HepG2 (cell line): ENCODE measurements around the gene HES7. TPM values are rescaled to one million over a fixed set of nuclear protein-coding genes. Genes with fewer than 3 reads are reported as not detected.

Source experiments
- ARNTL ChIP-seq: sonication (generic); formaldehyde crosslinking; IDR thresholded peaks from 2 replicates; pipeline ENCODE4 v1.4.0; 2020; ENCODE audit warnings: mild to moderate bottlenecking, missing genetic modification reagents
- FOXA1 ChIP-seq, 2 experiments: fragments of 450-650 bp in 1 of 2; sonication (generic) in 1 of 2; formaldehyde crosslinking in 1 of 2; IDR thresholded peaks; 2 replicates each; pipeline versions ENCODE4 v1.4.0 to v1.6.1; 2016 to 2020; ENCODE audit warnings: missing genetic modification reagents in 1 of 2
- HNF1B ChIP-seq: sonication (generic); formaldehyde crosslinking; IDR thresholded peaks from 2 replicates; pipeline ENCODE4 v1.5.1; 2020; ENCODE audit warnings: mild to moderate bottlenecking, moderate library complexity, missing genetic modification reagents
- RBM39 ChIP-seq: fragments of 200-400 bp; formaldehyde crosslinking; IDR thresholded peaks from one replicate; pipeline ENCODE4 v1.6.1; 2018; ENCODE audit warnings: antibody characterized with exemption, mild to moderate bottlenecking, low read depth, low read length; ENCODE audit not compliant: poor library complexity, severe bottlenecking
- SNRNP70 ChIP-seq: fragments of 200-400 bp; formaldehyde crosslinking; IDR thresholded peaks from 2 replicates; pipeline ENCODE4 v1.6.1; 2017; ENCODE audit warnings: mild to moderate bottlenecking, low read depth, low read length, moderate library complexity
- YY1 ChIP-seq: IDR thresholded peaks from 2 replicates; pipeline ENCODE4 v1.6.1; 2011; ENCODE audit warnings: low read length, low read depth, moderate library complexity, mild to moderate bottlenecking; ENCODE audit not compliant: insufficient read depth, insufficient replicate concordance
- ZFYVE20 ChIP-seq: sonication (generic); formaldehyde crosslinking; IDR thresholded peaks from 2 replicates; pipeline ENCODE4 v1.8.0; 2023; ENCODE audit warnings: low read depth, mild to moderate bottlenecking, moderate library complexity, missing genetic modification reagents, borderline replicate concordance
- ZHX2 ChIP-seq, 2 experiments: sonication (generic) in 1 of 2; formaldehyde crosslinking in 1 of 2; IDR thresholded peaks; 2 replicates each; pipeline versions ENCODE4 v1.6.1 to v1.9.0; 2014 to 2022; ENCODE audit warnings: antibody characterized with exemption in 1 of 2, borderline replicate concordance in 1 of 2, inconsistent platforms in 1 of 2, low read depth in 1 of 2, missing genetic modification reagents in 1 of 2
- ZNF350 ChIP-seq: sonication (generic); formaldehyde crosslinking; IDR thresholded peaks from 2 replicates; pipeline ENCODE4 v1.4.0; 2020; ENCODE audit warnings: mild to moderate bottlenecking, low read depth, missing genetic modification reagents, borderline replicate concordance
- ZNF430 ChIP-seq: sonication (generic); formaldehyde crosslinking; IDR thresholded peaks from 2 replicates; pipeline ENCODE4 v1.9.0; 2021; ENCODE audit warnings: mild to moderate bottlenecking, missing genetic modification reagents
- ZNF878 ChIP-seq: sonication (generic); formaldehyde crosslinking; IDR thresholded peaks from 2 replicates; pipeline ENCODE4 v1.8.1; 2023; ENCODE audit warnings: mild to moderate bottlenecking, missing genetic modification reagents, moderate library complexity
- polyA plus RNA-seq, 8 experiments: library from polyadenylated mRNA; depleted of rRNA in 3 of 8; stranded (reverse) in 7 of 8; unstranded in 1 of 8; fragments of >200 nt; fragmentation: Illumina TruSeq in 4 of 8; extraction: Trizol in 4 of 8; gene quantifications; 2 replicates each; pipeline versions ENCODE4 v1.2.1 to v1.2.3, GENCODE V29; 2011 to 2016; ENCODE audit warnings: low read depth in 4 of 8, missing spikeins in 1 of 8, mixed read lengths in 1 of 8; ENCODE audit not compliant: insufficient read depth in 1 of 8
- total RNA-seq, 5 experiments: library from RNA; depleted of rRNA; stranded (reverse); fragments of >200 nt; fragmentation: Illumina TruSeq; extraction: Trizol; gene quantifications; 2 replicates each; pipeline ENCODE4 v1.2.3, GENCODE V29; 2016; ENCODE audit warnings: low read depth in 1 of 5
- TF ChIP-seq, protein P1 (sequence below): sonication (generic); formaldehyde crosslinking; IDR thresholded peaks from 2 replicates; pipeline ENCODE4 v1.4.0; 2020; ENCODE audit warnings: missing genetic modification reagents
- TF ChIP-seq, protein P2 (sequence below): sonication (generic); formaldehyde crosslinking; IDR thresholded peaks from 2 replicates; pipeline ENCODE4 v1.4.0; 2020; ENCODE audit warnings: missing genetic modification reagents

Gene HES7
- total and polyA plus RNA-seq, 2 of the 13 experiments (the other 11 are each of a cell fraction or from before 2014, with no cell fraction given) = not detected

- TF ChIP-seq, protein P1, sequence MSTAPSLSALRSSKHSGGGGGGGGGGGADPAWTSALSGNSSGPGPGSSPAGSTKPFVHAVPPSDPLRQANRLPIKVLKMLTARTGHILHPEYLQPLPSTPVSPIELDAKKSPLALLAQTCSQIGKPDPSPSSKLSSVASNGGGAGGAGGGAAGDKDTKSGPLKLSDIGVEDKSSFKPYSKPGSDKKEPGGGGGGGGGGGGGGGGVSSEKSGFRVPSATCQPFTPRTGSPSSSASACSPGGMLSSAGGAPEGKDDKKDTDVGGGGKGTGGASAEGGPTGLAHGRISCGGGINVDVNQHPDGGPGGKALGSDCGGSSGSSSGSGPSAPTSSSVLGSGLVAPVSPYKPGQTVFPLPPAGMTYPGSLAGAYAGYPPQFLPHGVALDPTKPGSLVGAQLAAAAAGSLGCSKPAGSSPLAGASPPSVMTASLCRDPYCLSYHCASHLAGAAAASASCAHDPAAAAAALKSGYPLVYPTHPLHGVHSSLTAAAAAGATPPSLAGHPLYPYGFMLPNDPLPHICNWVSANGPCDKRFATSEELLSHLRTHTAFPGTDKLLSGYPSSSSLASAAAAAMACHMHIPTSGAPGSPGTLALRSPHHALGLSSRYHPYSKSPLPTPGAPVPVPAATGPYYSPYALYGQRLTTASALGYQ (CRISPR knock-in tag) = 0 out of 2 replicates have a peak, but pooled peaks have one; percentile 15
- TF ChIP-seq ZNF878 (CRISPR knock-in tag) = no peak
- no peak for TF ChIP-seq FOXA1 (IDR thresholded peaks at IDR 0.05)
- TF ChIP-seq FOXA1 (CRISPR knock-in tag; IDR thresholded peaks at IDR 0.05) = no peak
- TF ChIP-seq SNRNP70 = no peak
- 0 out of 2 replicates have a peak, but pooled peaks have one; percentile 30 for TF ChIP-seq ZNF430 (CRISPR knock-in tag)
- no peak for TF ChIP-seq ZNF350
- peak; percentile 99 for TF ChIP-seq ARNTL (CRISPR knock-in tag)
- peak; percentile 90 for TF ChIP-seq HNF1B (CRISPR knock-in tag)
- TF ChIP-seq ZFYVE20 (CRISPR knock-in tag) = no peak
- TF ChIP-seq RBM39 = no peak
- no peak for TF ChIP-seq YY1
- TF ChIP-seq, protein P2, sequence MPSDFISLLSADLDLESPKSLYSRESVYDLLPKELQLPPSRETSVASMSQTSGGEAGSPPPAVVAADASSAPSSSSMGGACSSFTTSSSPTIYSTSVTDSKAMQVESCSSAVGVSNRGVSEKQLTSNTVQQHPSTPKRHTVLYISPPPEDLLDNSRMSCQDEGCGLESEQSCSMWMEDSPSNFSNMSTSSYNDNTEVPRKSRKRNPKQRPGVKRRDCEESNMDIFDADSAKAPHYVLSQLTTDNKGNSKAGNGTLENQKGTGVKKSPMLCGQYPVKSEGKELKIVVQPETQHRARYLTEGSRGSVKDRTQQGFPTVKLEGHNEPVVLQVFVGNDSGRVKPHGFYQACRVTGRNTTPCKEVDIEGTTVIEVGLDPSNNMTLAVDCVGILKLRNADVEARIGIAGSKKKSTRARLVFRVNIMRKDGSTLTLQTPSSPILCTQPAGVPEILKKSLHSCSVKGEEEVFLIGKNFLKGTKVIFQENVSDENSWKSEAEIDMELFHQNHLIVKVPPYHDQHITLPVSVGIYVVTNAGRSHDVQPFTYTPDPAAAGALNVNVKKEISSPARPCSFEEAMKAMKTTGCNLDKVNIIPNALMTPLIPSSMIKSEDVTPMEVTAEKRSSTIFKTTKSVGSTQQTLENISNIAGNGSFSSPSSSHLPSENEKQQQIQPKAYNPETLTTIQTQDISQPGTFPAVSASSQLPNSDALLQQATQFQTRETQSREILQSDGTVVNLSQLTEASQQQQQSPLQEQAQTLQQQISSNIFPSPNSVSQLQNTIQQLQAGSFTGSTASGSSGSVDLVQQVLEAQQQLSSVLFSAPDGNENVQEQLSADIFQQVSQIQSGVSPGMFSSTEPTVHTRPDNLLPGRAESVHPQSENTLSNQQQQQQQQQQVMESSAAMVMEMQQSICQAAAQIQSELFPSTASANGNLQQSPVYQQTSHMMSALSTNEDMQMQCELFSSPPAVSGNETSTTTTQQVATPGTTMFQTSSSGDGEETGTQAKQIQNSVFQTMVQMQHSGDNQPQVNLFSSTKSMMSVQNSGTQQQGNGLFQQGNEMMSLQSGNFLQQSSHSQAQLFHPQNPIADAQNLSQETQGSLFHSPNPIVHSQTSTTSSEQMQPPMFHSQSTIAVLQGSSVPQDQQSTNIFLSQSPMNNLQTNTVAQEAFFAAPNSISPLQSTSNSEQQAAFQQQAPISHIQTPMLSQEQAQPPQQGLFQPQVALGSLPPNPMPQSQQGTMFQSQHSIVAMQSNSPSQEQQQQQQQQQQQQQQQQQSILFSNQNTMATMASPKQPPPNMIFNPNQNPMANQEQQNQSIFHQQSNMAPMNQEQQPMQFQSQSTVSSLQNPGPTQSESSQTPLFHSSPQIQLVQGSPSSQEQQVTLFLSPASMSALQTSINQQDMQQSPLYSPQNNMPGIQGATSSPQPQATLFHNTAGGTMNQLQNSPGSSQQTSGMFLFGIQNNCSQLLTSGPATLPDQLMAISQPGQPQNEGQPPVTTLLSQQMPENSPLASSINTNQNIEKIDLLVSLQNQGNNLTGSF (CRISPR knock-in tag) = no peak
- 0 out of 2 replicates have a peak, but pooled peaks have one; percentile 15 for TF ChIP-seq ZHX2 (IDR thresholded peaks at IDR 0.05; ENCODE audit: low read depth)
- no peak for TF ChIP-seq ZHX2 (CRISPR knock-in tag; IDR thresholded peaks at IDR 0.05; ENCODE audit: borderline replicate concordance)
These were observed 29.6 kb upstream of the HES7 start (continued) for GRCh38 chr17:8153525-8153956.
